Activated CD8-positive, alpha-beta T cell treated with anti-CD3 and anti-CD28 coated beads for 36 hours (primary cell): ENCODE measurements around the gene CH25H. TPM values are rescaled to one million over a fixed set of nuclear protein-coding genes. Genes with fewer than 3 reads are reported as not detected.
"Not testable (repeated sequence)": the region's sequence is repeated elsewhere in the genome, so short reads cannot be mapped to it uniquely, and the experiment has no call there.

ENCODE experiments used
- ATAC-seq: fragments of 200-7000 bp; cut with Tn5 transposase; one replicate; pipeline ENCODE4 v1.10.0; 2021; ENCODE audit warnings: mild to moderate bottlenecking, moderate library complexity
- CTCF ChIA-PET: fragments of 350-600 bp; sonication (Branson Sonifier 250); formaldehyde crosslinking; loops from one replicate; lab custom pipeline; 2021; ENCODE audit warnings: antibody characterized with exemption; lab: Charles Lee
- POLR2A ChIA-PET: fragments of 350-600 bp; sonication (Branson Sonifier 250); formaldehyde crosslinking; loops from one replicate; lab custom pipeline; 2021; ENCODE audit warnings: antibody characterized with exemption; lab: Charles Lee
- DNase-seq: peaks from one replicate; pipeline ENCODE4 v3.0.0-alpha.2; 2020
- H3K27ac Mint-ChIP-seq: one replicate; pipeline ENCODE4 v1.8.0; 2021; ENCODE audit warnings: mild to moderate bottlenecking, mixed read lengths
- H3K27me3 Mint-ChIP-seq: one replicate; pipeline ENCODE4 v1.8.0; 2021; ENCODE audit warnings: mixed read lengths
- H3K36me3 Mint-ChIP-seq: one replicate; pipeline ENCODE4 v1.8.0; 2021; ENCODE audit warnings: low read depth, mixed read lengths
- H3K4me1 Mint-ChIP-seq: one replicate; pipeline ENCODE4 v1.8.0; 2021; ENCODE audit warnings: low read depth, mixed read lengths
- H3K4me3 Mint-ChIP-seq: one replicate; pipeline ENCODE4 v1.8.0; 2021; ENCODE audit warnings: mild to moderate bottlenecking, moderate library complexity, mixed read lengths
- H3K9me3 Mint-ChIP-seq: one replicate; pipeline ENCODE4 v1.8.0; 2021; ENCODE audit warnings: mixed read lengths
- intact Hi-C: fragments of 100-400 bp; cut with micrococcal nuclease; formaldehyde crosslinking; loops from one replicate; pipeline ENCODE4 v1.10.0; 2022
- total RNA-seq, 2 experiments: library from RNA; stranded (reverse); gene quantifications; one replicate each; pipeline ENCODE4 v1.2.3, GENCODE V29; 2021
- TF ChIP-seq, protein P1 (sequence below): fragments of 200-600 bp; IDR thresholded peaks from one replicate; pipeline ENCODE4 v1.8.0; 2022; ENCODE audit warnings: antibody characterized with exemption, mild to moderate bottlenecking

CH25H gene
- total RNA-seq, 2 experiments from 2014 or later, result not detected

DNA sequence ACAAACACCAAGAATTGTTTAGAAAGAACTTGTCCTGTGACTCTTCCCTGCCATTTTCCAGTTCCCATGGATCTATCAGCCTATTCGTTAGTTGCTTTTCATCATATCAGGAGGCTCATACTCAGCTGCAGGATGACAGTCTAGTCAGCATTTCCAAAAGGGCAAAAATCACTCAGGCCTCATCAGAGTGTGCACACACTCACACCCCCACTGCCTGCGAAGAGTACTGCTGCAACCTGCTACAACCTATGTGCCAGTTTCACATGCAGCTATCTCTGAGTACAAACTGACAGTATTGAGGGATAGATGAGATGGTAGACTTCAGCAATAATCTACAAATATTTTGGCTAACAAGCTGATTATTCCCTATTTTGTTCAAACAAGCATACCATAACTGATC, 24.2 kb downstream of the CH25H start:
- peak; percentile 17 for DNase-seq
- H3K27ac Mint-ChIP-seq, result no peak overlapping the region
- H3K27me3 Mint-ChIP-seq, result peaks cover 12% of the 10 kb centered on the region
- H3K36me3 Mint-ChIP-seq, result no peaks in the 10 kb centered on the region
- no peaks in the 10 kb centered on the region for H3K4me1 Mint-ChIP-seq
- TF ChIP-seq, protein P1, sequence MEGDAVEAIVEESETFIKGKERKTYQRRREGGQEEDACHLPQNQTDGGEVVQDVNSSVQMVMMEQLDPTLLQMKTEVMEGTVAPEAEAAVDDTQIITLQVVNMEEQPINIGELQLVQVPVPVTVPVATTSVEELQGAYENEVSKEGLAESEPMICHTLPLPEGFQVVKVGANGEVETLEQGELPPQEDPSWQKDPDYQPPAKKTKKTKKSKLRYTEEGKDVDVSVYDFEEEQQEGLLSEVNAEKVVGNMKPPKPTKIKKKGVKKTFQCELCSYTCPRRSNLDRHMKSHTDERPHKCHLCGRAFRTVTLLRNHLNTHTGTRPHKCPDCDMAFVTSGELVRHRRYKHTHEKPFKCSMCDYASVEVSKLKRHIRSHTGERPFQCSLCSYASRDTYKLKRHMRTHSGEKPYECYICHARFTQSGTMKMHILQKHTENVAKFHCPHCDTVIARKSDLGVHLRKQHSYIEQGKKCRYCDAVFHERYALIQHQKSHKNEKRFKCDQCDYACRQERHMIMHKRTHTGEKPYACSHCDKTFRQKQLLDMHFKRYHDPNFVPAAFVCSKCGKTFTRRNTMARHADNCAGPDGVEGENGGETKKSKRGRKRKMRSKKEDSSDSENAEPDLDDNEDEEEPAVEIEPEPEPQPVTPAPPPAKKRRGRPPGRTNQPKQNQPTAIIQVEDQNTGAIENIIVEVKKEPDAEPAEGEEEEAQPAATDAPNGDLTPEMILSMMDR, result no peak
- intact Hi-C loops, result no loop called here
- CTCF ChIA-PET, result interaction anchor here (1.0 to 2.4 kb wide), 4 partner anchors 10 to 248 kb away, joined by 3 to 5 read pairs (median 4); no protein-coding TSS in a partner anchor
- POLR2A ChIA-PET, result no interaction called here
- H3K4me3 Mint-ChIP-seq, result no peak overlapping the region
- no peak for ATAC-seq
- no peaks in the 10 kb centered on the region for H3K9me3 Mint-ChIP-seq

DNA sequence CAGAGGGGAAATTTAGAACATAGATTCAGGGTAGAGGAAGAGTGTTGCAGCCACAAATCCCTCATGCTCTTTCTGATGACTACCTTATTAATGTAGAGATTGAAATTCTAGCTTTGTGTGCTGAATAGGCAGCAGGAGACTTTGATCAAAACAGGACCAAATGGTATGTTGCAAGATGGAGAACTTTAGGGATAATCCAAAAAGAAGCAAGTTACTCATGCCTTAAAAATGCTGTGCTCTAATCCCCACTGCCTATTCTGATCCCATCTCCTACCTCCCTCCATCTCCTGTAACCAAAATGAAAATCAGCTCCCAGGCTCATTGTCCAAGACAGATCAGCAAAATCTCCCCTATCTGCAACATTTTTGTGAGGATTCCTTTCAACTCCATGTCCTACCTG, 31.3 kb downstream of the CH25H start:
- intact Hi-C loops, result no loop called here
- POLR2A ChIA-PET, result no interaction called here

DNA sequence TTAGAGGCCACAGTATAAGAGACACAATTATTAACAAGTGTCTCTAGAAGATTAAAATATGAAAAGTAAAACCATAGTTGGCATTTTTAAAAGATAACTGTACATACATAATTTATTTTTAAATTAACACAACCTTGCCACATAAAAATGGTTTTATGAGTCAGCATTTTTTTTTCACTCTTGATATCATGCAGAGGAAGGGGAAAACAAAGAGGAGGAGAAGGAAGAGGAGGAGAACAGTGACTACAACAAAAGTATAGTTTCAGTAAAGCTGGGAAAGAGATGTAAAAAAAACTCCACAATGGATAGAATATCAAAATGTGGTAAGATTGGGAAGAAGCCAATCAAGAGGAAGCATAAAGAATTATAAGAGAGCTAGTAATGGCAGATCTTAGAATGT, 34.0 kb downstream of the CH25H start:
- Mint-ChIP-seq H3K27me3 (peaks cover 25% of the 10 kb centered on the region), H3K36me3 (no peaks in the 10 kb centered on the region), H3K4me3 (no peak overlapping the region), H3K9me3 (no peaks in the 10 kb centered on the region), H3K4me1 (peaks cover 2% of the 10 kb centered on the region), H3K27ac (no peak overlapping the region)
- intact Hi-C loops, result no loop called here
- ATAC-seq (no peak), DNase-seq (no peak)
- ChIA-PET POLR2A (no interaction called here), CTCF (interaction anchor here (2.0 to 2.1 kb wide), 2 partner anchors 11 to 143 kb away, joined by 5 read pairs; no protein-coding TSS in a partner anchor)
- TF ChIP-seq, protein P1, result no peak

More for the DNA sequence above, 31.3 kb downstream of the CH25H start:
- Mint-ChIP-seq H3K9me3 (no peaks in the 10 kb centered on the region), H3K27me3 (peaks cover 21% of the 10 kb centered on the region), H3K36me3 (no peaks in the 10 kb centered on the region), H3K27ac (no peak overlapping the region), H3K4me3 (no peak overlapping the region), H3K4me1 (peaks cover 2% of the 10 kb centered on the region)
- DNase-seq, result no peak
- CTCF ChIA-PET, result interaction anchor here (1.0 to 3.4 kb wide), 4 partner anchors 9 to 146 kb away, joined by 3 to 12 read pairs (median 8); no protein-coding TSS in a partner anchor
- no peak for ATAC-seq
- TF ChIP-seq, protein P1, result no peak

DNA sequence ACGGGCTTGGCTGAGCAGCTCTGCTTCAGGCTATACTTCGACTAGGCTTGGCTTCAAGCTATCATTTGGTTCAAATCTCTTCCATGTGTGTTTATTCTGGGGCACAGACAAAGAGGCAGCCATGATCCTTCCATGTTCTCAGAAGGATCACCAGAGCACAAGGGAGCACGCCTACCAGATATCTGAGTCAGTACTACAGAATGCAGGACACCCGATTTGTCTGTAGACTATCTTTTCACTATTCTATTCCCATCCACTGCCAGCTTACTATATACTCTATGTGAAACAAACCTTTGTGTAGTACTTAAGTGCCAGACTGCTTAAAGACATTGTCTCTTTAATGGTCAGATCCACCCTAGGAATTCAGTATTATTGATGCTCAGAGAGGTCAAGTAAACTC, 35.1 kb downstream of the CH25H start:
- POLR2A ChIA-PET, result no interaction called here
- Mint-ChIP-seq H3K27me3 (peaks cover 25% of the 10 kb centered on the region), H3K36me3 (no peaks in the 10 kb centered on the region), H3K27ac (no peak overlapping the region), H3K9me3 (no peaks in the 10 kb centered on the region), H3K4me1 (peaks cover 2% of the 10 kb centered on the region), H3K4me3 (no peak overlapping the region)
- DNase-seq (no peak), ATAC-seq (no peak)
- TF ChIP-seq, protein P1, result no peak
- CTCF ChIA-PET, result interaction anchor here (1.6 to 2.1 kb wide), 2 partner anchors 45 to 142 kb away, joined by 4 to 5 read pairs; no protein-coding TSS in a partner anchor
- intact Hi-C loops, result no loop called here

DNA sequence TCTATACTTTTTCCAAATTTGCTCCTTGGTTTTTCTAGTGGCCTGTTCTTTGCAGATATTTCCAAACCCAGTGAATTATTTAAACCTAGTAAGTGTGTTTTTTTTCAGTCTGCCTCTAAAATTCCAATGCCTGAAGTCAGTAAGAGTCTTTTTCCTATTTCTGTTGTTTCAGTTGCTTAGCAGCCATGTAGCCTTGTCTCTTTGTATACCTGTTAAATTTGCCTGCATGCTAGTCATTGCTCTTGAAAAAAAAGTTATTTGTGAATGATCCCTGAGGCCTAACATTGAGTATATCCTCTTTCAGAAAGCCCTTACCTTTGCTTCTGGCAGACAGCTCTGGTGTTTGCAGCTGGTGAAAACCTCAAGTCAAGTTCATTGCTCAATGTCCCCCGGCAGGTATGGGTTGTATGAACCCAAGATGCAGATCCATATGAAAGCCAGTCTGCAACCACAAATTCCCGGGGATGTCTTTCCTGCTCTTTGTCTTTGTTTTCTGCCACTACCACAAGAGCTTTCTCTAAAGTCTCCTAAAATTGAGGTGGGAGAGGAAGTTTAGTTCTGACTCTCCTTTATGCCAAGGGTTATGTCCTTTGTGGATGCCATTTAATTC, 35.7 kb downstream of the CH25H start:
- ChIA-PET CTCF (interaction anchor here (0.7 to 1.6 kb wide), 2 partner anchors 45 to 46 kb away, joined by 3 to 4 read pairs; no protein-coding TSS in a partner anchor), POLR2A (no interaction called here)
- no peak for DNase-seq
- no peaks in the 10 kb centered on the region for H3K9me3 Mint-ChIP-seq
- TF ChIP-seq, protein P1, result no peak
- H3K4me3 Mint-ChIP-seq, result no peak overlapping the region
- ATAC-seq, result no peak
- intact Hi-C loops, result no loop called here
- H3K36me3 Mint-ChIP-seq, result no peaks in the 10 kb centered on the region
- peaks cover 27% of the 10 kb centered on the region for H3K27me3 Mint-ChIP-seq
- peaks cover 3% of the 10 kb centered on the region for H3K4me1 Mint-ChIP-seq
- H3K27ac Mint-ChIP-seq, result no peak overlapping the region

DNA sequence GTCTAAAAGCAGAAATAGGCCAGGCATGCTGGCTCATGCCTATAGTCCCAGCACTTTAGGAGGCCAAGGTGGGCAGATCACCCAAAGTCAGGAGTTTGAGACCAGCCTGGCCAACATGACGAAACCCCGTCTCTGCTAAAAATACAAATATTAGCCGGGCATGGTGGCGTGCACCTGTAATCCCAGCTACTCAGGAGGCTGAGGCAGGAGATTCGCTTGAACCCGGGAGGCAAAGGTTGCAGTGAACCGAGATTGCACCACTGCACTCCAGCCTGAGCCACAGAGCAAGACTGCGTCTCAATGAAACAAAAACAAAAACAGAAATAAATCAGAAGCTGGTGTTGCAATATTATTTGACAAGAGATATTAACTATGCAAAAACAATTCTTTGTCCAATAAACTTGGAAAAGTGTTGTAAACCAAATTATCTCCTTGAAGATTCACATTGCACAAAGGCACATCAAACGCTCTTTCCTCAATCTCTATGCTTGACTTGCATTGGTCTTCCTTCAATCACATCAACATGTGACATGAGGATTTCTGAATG, 38.7 kb downstream of the CH25H start:
- POLR2A ChIA-PET, result interaction anchor here (1.0 kb wide), 1 partner anchor 10 kb away, joined by 3 read pairs; no protein-coding TSS in a partner anchor
- DNase-seq, H3K9me3 Mint-ChIP-seq, H3K36me3 Mint-ChIP-seq, H3K4me3 Mint-ChIP-seq, ATAC-seq, CTCF ChIA-PET, H3K27ac Mint-ChIP-seq: not testable (repeated sequence)
- Mint-ChIP-seq H3K4me1 (peaks cover 31% of the 10 kb centered on the region), H3K27me3 (peaks cover 30% of the 10 kb centered on the region)
- intact Hi-C loops, result loop anchor here (10.0 kb wide), 1 partner anchor 84 kb away; no protein-coding TSS in a partner anchor
